Measurements from ENCODE around the gene MYADML2.
A peak's percentile ranks its signal among the peaks of the same experiment; 100 is the strongest.

The MYADML2 gene

DNA sequence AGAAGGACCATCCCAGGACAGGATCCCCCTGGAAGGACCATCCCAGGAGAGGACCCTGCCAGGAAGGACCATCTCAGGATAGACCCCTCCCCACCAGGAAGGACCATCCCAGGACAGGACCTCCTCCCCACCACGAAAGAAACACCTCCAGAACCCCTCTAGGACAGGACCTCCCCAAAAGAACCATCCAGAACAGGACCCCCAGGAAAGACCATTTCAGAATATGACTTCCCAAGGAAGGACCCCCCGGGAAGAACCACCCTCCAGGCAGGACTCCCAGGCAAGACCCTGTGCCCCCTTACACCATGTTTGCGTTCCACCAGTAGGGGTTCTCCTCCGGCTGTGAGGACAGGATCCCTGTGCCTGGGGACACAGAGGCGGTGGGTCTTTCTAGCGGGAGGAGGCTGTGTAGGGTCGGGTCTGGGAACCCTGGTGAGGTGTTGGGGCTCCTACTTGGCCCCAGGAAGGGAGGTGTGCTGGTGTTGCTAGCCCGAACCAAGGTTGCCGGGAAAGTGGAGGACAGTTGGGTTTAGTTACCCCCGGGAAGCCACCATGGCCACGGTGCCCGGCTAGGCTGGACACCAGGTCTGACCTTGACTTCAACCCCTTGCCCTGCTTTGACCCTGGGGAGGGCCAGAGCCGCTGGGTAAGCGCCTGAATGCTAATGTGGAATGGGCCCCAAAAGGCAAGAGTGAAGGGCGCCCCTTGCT, 11.8 kb upstream of the MYADML2 start:
- no peak for DNase-seq

DNA sequence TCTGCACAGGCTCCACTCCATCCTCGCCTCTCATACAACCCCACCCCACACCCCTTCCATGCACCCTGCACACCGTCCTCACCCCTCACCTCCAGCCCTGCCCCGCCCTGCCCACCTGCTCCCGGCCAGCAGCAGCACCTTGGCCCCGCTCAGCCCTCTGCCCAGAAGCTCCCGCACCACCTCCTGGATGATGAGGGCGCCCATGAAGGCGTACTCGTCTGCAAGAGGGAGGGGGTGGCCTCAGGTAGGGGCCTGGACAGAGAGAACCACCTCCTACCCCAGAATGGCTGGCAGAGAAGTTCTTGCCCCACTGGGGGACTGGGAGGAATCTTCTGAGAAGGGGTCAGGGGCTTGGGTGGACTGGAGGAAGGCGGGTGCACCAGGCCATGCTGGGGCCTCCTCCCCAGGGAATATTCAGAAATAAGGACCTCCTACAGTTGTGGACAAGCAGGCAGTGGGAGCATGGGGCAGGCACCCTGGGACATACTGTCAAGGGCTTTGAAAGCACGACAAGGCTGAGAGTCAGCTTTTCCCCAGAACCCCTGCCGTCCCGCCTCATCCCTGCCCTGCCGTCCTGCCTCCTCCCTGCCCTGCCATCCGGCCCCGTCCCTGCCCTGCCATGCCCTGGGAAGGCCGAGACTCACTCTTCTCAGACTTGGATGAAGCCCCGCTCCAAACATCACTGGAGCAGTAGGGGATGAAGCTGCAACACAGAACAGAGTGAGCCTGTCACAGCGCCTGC, 10.8 kb upstream of the MYADML2 start:
- DNase-seq, result no peak

DNA sequence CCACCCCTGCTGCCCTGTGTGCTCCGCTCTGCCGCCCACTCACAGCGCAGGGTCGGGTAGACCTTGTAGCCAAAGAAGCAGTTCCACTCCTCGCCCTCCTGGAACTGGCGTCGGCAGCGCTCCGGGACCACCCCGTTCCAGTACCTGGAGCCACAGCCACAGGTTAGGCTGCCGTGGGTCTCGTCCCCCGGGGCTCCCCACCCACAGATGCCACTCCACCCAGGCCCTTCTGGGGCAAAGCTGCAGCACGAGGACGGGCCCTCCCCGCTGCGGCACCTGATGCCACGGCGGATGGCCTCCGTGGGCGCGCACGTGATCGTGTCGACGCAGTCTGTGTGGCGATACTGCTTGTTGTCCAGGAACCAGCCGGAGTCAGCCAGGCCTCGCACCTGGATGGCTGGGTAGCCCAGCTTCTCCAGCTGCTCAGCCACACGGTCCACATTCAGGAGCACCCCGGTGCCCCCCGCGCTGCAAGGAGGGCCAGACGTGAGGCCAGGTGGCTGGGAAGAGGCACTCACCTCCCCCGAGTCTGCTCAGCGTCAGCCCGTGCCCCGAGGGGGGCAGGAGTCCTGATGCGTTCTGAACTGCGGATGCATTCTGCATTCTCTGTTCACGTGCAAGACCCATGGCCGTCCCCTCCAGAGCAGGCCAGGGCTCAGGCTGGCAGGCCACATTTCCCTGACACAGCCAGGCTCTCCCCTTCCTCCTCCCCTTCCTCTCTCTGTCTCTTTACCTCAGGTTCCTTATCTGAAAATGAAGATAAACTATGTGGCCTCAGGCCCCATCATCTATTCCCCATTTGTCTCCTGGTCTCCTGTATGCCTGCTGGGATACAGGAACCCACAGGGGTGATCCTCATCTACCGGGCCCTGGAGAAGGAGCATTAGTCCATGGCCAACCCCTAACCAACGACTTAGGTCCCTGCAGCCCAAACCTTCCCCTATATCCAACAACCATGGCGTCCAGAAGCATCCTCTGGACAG, 9.9 kb upstream of the MYADML2 start:
- no peak for DNase-seq

- DNase-seq, result no peak
These were observed 8.9 kb upstream of the MYADML2 start for GRCh38 chr17:81955756-81956544.

DNA sequence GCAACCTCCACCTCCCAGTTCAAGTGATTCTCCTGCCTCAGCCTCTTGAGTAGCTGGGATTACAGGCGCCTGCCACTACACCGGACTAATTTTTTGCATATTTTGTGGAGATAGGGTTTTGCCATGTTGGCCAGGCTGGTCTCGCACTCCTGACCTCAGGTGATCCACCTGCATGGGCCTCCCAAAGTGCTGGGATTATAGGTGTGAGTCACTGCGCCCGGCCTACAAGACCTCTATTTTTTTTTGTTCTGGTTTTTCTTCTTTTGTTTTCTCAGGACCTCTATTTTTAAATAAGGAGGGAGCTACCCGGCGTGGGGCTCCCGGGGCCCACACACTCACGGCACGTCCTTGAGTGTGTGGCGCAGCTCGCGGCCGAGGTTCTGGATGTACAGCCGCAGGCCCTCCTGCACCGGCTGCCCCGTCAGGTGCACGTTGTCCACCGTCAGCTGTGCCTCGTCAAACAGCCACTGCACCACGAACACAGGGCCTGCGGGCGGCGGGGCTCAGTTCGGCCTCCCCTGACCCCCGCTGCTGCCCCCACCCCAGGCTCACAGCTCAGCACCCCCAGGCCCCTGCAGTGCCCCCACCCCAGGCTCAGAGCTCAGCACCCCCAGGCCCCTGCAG, 8.1 kb upstream of the MYADML2 start:
- DNase-seq, result no peak

GRCh38 chr17:81954131-81955057, 7.4 kb upstream of the MYADML2 start:
- DNase-seq, result no peak

- DNase-seq, result peak; percentile 51
These were observed 6.4 kb upstream of the MYADML2 start for GRCh38 chr17:81953443-81953842.

DNA sequence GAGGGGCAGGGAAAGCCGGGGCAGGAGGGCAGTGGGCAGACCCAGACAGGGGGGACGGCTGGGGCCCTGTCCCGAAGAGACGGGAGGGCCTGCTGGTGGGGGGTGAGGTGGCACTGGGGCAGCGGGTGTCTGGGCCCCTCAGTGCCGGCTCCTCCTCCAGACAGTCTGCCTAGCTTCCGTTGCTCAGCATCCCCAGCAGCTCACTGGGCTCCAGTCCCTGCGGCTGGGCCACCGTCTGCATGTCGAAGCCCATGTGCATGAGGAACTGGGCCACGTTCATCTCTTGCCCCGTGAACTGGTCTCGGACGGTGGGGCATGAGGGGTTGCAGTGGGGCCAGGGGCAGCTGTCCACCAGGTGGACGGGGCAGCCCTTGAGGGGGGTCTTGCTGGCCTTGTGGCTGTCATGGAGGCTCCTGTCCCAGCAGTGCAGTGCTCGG, 5.8 kb upstream of the MYADML2 start:
- no peak for DNase-seq

DNA sequence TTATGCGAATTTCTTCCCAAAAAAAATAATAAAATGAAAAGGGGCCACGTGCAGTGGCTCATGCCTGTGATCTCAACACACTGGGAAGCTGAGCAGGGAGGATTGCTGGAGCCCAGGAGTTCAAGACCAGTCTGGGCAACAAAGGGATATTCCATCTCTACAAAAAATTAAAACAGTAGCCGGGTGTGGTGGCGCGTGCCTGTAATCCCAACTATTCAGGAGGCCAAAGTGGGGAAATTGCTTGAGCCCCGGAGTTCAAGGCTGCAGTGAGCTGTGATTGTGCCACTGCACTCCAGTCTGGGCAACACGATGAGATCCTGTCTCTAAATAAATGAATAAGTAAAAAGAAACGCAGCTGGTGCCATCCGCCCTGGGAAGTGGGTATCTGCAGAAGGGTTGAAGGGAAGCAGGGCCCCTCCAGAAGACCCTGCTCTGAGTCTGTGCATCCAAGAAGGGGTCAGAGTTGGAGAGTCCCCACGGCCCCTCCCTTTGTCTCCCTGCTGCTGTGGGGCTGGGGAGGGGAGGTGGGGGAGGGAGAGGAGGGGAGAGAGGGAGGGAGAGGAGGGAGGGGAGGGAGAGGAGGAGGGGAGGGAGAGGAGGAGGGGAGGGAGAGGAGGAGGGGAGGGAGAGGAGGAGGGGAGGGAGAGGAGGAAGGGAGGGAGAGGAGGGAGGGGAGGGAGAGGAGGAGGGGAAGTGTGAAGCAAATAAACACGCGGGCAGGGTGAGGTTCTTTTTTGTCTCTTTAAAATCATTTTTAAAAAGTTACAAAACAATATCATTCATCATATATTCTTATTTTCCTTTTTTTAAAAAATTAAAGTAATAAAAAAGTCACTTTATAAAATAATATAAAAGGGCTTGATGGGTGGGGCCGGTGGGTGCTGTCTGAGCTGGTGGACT, 5.0 kb upstream of the MYADML2 start:
- no peak for DNase-seq

GRCh38 chr17:81950501-81950900, 3.5 kb upstream of the MYADML2 start:
- no peak for DNase-seq

GRCh38 chr17:81948635-81949378, 1.8 kb upstream of the MYADML2 start:
- DNase-seq, result no peak

GRCh38 chr17:81944858-81945257, 2.2 kb downstream of the MYADML2 start:
- DNase-seq, result no peak

- no peak for DNase-seq
These were observed 4.9 kb downstream of the MYADML2 start for GRCh38 chr17:81942167-81942553.

GRCh38 chr17:81941484-81942166, 5.4 kb downstream of the MYADML2 start:
- peak; percentile 40 for DNase-seq

- DNase-seq, result no peak
These were observed 6.2 kb downstream of the MYADML2 start for GRCh38 chr17:81940538-81941483.

- no peak for DNase-seq
These were observed 7.1 kb downstream of the MYADML2 start for GRCh38 chr17:81939881-81940385.

DNA sequence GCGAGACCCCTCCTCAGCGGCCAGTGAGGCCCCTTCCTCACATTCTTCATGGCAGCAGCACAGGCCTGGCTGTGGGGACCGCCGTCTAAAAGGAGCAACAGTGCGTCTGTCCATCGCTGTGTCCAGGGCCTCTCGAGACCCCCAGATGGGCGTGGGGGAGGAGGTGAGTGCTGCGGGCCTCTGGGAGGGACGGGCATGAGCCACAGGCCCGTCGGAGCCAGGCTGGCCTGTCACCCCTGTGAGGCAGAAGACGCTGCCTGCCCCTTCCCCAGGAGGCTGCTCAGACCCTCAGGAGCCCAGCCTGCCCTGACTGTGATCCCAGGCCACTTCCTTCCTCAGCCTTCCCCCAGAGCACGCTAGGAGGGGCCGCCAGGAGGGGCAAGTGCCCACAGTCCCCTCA, 7.8 kb downstream of the MYADML2 start:
- no peak for DNase-seq

All from hematopoietic multipotent progenitor cell treated with erythropoietin and hydrocortisone succinate and interleukin-3 and kit ligand, for 4 days (in vitro differentiated cells).